Epithelial cell of prostate (primary cell): Measurements from ENCODE around the gene OXA1L.
"Not testable (repeated sequence)": the region's sequence is repeated elsewhere in the genome, so short reads cannot be mapped to it uniquely, and the experiment has no call there.

ENCODE experiments used
- DNase-seq: peaks from one replicate; pipeline ENCODE4 v3.0.0-alpha.2; 2011; ENCODE audit warnings: low read depth, low spot score
- H3K27ac ChIP-seq: fragments of 450-650 bp; 2 replicates; pipeline ENCODE4 v1.5.1; 2017; ENCODE audit warnings: mild to moderate bottlenecking

The OXA1L gene

DNA sequence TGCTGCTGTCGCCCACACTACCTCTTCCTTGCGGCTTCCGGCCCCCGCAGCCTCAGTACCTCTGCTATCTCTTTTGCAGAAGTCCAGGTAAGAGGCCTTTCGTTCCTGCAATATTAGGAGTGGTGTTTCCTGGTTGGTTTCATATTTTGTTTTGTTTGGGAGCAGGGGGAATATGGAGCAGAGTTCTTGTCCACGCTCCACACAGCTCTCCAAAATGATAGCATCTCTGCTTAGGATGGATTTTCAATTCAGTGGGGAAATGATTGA is 768 bp downstream of the OXA1L start:
- no peak overlapping the region for H3K27ac ChIP-seq
- no peak for DNase-seq

DNA sequence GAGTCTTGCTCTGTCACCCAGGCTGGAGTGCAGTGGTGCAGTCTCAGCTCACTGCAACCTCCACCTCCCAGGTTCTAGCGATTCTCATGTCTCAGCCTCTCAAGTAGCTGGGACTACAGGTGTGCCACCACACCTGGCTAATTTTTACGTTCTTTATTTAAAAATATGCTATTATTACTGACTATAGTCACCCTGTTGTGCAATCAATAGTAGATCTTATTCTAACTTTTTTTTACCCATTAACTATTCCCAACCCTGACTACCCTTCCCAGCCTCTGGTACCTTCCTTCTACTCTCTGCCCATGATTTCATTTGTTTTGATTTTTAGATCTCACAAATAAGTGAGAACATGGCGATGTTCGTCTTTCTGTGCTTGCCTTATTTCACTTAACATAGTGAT is 2.5 kb downstream of the OXA1L start:
- no peak for DNase-seq
- H3K27ac ChIP-seq = no peak overlapping the region

DNA sequence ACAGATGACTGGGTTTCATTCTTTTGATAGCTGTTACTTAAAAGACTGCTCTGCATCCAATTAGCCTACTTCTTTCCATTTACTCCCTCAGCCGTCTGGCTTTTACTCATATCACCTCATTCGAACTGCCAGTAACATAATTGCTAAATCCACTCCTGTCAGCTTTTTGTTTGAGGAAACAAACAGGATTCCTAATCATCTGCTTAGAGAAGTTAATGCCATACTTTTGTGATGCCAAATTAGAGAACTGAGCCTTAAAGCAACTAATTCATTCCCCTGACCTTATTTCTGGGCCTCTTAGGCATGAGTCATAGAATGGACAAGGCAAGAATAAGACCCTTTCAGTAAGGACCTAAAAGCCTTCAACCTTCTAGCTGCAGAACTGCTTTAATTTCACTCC is 2.9 kb downstream of the OXA1L start:
- no peak overlapping the region for H3K27ac ChIP-seq
- DNase-seq = no peak

DNA sequence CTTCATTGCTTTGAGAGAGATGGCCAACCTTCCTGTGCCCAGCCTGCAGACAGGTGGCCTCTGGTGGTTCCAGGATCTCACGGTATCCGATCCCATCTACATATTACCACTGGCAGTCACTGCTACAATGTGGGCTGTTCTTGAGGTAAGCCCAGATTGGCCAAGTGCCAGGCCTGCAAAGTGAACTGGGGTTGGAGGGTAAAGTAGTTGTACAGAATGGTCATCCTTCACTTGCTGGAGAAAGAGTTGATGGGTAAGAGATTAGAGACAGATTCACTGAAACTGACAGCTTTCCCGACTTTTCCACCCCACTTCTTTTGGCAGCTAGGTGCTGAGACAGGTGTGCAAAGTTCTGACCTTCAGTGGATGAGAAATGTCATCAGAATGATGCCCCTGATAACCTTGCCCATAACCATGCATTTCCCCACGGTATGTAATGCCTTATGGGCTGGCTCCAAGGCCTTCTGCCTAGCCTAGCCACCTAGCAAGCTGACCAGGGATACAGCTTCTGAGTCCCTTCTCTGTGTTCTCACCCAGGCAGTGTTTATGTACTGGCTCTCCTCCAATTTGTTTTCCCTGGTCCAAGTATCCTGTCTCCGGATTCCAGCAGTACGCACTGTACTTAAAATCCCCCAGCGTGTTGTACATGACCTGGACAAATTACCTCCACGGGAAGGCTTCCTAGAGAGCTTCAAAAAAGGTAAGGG is 4.1 kb downstream of the OXA1L start:
- DNase-seq = no peak
- no peak overlapping the region for H3K27ac ChIP-seq

DNA sequence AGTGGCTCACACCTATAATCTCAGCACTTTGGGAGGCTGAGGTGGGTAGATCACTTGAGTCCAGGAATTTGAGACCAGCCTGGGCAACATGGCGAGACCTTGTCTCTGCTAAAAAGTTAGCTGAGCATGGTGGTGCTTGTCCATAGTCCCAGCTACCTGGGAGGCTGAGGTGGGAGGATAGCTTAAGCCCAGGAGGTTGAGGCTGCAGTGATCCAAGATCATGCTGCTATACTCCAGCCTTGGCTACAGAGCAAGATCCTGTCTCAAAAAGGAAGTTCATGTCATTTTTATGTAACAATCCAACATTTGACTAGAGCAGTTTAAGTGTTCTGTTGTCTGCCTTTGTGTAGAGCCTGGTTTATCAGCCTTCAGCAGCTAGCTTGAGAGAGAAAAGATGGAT is 6.2 kb downstream of the OXA1L start:
- DNase-seq = no peak

DNA sequence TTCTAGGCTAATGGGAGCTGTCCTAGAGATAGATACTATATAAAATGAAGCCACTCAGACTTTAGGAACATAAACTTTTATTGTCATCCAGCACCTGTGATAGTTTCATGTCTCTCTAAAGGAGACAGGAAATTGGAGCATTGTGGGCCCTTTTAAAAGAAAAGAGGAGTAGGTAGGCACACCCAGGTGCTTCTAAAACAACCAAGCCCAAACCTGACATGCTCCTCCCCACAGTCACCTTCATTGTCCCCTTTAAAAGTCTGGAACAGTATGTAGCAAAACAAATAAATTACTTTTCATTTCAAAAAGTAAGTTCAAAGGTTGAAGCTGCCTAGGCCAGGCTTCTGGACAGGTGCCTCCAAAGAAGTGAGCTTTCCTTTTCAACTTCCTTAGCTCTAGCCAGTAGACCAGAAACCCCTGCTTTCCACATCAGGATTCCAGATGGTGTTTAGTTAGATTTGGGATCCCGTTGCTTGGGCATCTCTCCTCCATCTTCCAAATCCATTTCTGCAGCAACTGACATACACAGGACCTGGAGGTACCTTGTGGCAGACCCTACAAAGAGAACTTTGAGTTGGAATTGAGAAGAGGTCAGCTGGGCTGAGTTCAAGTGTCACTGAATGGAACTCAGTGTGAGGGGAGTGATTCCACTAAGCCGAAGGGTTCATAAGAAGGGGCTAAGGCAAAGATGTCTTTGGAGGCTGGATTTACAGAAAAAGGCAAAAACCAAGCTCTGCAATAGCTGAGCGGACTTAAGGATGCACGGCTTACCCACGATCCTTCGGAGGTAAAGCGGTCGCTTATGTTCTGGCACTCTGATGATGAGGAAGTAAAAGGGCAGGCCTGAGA is 6.9 kb downstream of the OXA1L start:
- DNase-seq = no peak
- H3K27ac ChIP-seq = no peak overlapping the region

More for the DNA sequence above, 6.2 kb downstream of the OXA1L start:
- no peak overlapping the region for H3K27ac ChIP-seq

DNA sequence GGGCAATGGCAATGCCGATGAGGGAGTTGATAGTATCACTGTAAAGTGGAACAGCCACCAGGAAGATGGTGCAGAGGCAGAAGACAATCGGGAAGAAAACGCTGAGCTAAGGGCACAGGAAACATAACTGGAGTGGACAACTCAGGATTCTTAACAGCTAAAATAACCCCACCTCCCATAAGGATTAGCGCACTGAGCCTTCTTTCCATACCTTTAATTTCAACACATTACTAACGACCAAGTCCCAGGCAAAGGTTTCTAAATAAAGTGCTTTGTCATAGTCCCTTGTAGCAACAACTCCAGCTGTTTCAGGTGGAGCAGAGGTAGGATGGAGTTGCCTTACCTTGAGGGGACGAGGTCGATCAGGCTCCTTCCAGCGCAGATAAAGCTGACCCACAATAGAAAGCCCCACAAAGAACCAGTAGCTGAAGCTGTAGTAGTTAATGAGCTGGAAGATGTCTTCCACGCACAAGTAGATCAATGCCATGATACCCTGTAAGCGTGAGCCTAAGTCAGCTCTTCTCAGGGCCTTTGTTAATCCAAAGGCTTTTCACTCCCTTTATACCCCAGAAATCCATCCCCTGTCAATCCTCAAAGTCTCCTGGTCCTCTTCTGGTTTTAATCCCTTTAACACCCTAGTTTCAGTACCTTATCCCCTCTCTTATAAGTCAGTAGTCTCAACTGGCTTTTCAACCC is 7.7 kb downstream of the OXA1L start:
- H3K27ac ChIP-seq = no peak overlapping the region
- DNase-seq = no peak

DNA sequence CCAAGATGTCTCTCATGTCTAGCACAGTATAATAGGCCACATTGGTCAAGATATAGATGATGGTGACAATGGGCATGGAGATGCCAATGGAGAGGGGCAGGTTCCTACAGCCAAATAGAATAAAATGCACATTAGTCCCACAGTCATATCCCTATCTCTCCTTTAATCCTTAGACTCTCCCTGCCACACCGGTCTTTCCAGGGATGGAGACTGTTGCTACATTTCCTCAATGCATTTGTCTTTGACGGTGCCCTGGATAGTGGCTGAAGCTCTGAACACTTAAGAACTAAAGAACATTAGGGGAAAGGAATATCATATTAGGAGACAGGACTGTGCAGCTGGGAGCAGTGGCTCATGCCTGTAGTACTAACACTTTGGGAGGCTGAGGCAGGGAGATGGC is 9.7 kb downstream of the OXA1L start:
- H3K27ac ChIP-seq = no peak overlapping the region
- DNase-seq = no peak

DNA sequence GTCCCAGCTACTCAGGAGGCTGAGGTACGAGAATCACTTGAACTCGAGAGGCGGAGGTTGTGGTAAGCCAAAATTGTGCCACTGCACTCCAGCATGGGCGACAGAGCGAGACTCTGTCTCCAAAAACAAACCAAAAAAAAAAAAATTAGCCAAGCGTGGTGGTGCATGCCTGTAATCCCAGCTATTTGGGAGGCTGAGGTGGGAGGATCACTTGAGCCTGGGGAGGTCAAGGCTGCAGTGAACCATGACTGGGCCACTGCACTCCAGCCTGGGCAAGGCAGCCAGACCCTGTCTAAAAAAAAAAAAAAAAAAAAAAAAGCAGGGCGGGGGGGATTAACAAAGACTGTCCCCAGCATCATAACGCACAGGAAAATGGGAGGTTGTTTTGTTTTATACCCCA is 10.4 kb downstream of the OXA1L start:
- not testable (repeated sequence) for H3K27ac ChIP-seq, DNase-seq

DNA sequence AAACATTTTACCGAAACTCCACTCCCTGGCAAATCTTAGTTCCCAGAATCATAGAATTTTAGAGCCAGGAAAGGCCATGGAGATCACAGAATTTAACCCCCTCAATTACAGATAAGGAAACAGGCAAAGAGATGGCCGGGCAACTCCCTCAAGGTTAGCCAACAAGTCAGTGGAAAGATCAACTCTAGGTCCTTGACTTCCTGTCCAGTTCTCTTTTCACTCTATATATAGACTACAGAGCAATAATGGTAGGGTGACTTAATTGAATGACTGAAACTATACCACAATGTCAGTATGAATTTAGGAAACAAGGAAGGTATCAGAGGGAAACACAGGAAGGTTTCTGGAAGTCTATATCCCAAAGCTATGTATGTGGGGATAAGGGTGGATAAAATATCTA is 11.6 kb downstream of the OXA1L start:
- no peak for DNase-seq

DNA sequence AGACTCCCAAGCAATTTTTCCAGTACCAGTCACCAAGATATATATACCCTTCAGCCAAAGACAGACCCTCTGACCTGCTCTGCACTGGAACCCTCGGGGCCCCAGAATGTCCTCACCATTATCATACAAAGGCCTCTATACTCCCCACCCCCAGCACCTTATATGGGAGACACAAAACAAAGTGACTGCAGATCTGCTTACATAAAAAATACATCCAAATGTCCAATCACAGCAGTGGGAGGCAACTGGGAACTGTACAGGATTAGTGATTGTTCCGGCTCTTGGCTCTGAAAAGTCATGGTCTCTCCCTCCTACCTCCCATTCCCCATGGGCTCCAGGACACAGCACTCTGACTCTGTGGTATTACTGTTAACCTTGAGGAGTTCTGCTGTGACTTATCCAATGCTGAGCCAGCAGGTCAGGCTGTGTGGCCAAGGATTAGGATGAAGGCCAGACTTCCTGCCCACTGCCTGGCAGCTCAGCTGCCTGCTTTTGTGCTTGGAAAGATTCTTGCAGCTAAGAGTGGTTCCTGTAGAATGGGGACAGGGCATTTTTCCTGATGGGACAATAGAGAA is 13.7 kb downstream of the OXA1L start:
- no peak for DNase-seq
- H3K27ac ChIP-seq = no peak overlapping the region

More for the DNA sequence above, 11.6 kb downstream of the OXA1L start:
- no peak overlapping the region for H3K27ac ChIP-seq

DNA sequence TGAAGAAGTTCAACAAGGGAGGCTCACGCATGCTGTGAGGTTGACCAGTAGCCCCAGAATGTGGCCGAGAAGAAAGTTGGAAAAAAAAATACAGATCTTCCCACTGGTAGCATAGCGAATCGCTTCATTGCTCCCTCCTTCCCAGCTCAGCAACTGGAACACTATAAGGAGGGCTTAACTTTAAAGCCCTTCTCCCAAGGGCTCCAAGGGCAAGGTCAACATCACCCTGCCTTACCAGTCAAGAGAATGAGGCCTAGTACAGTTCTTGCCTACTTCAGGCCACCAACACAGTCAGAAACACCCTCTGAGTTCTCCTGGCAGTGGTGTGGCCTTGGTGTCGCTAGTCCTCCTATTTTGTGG is 14.4 kb downstream of the OXA1L start:
- H3K27ac ChIP-seq = no peak overlapping the region
- DNase-seq = no peak

DNA sequence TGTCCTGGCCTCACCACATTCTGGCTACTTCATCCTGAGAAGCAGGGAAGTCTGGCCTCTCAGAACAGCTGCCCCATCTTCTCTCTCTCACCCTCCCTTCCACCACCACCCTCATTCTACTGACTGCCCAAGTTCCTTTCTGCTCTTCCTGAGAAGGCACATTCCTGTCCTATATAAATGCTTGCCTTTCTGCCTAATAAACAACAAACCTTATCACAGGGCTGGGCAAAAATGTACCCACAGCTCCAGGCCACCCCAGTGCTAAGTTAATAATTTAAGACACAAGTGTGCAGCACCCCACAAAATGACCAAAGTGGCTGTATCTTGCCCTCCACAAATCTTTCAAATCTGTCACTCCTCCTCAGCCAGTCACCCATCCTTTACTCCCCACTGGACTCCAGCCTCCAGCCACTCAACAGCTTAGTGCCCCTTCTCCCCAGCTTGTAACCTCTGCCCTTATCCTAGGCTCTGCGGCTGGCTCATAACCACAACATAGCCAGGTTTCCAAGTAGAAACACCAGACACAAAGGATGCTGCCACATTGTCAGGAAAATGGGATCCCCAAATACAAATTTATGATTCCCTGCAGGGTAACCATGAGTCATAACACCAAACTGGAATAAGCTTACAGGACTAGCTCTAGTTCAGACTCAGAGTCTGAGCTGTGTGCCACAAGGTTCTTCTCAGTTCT is 15.0 kb downstream of the OXA1L start:
- DNase-seq = no peak

DNA sequence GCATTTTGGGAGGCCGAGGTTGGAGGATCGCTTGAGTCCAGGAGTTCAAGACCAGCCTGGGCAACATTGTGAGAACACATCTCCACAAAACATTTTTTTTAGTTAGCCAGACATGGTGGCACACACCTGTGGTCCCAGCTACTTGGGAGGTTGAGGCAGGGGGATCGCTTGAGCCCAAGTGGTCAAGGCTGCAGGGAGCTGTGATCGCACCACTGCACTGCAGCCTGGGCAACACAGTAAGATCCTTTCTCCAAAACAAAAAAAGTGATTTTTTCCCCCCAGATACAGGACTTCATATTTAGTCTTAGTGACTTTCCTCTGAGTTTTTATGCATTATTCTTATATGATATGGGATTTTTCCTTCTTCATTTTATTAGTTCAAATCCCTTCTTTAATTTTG is 20.2 kb downstream of the OXA1L start:
- no peak overlapping the region for H3K27ac ChIP-seq
- DNase-seq = no peak

More for the DNA sequence above, 15.0 kb downstream of the OXA1L start:
- no peak overlapping the region for H3K27ac ChIP-seq

DNA sequence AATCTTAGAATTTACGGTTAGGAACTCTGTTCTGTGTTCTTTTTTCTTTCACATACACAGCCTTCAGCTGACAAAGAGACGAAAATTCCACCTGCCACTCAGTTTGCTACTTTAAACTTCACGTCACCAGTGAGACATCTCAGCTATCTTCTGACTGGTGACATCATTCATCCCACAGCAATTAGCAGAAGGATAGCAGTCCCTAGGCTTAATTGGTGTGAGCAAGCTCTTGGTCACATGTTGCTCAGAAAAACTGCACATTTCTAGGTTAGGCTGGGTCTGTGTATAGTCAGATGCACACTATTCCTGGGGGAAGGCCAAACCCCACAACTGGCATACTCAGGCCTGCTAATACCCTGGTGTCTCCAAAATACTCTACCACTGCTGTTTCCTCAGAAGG is 24.8 kb downstream of the OXA1L start:
- no peak overlapping the region for H3K27ac ChIP-seq
- peak; percentile 45 for DNase-seq

DNA sequence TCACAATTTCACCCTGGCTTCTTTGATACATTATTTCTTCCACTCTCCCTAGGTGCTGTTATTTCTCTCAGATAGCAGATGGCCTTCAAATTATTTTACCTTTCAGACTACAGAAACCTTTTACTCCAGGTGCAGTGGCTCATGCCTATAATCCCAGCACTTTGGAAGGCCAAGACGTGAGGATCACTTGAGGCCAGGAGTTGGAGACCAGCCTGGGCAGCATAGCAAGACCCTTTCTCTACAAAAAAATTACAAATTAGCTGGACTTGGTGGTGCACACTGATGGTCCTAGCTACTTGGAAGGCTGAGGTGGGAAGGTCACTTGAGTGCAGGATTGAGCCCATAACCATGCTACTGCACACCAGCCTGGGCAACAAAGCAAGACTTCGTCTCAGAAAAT is 25.7 kb downstream of the OXA1L start:
- no peak overlapping the region for H3K27ac ChIP-seq
- no peak for DNase-seq

DNA sequence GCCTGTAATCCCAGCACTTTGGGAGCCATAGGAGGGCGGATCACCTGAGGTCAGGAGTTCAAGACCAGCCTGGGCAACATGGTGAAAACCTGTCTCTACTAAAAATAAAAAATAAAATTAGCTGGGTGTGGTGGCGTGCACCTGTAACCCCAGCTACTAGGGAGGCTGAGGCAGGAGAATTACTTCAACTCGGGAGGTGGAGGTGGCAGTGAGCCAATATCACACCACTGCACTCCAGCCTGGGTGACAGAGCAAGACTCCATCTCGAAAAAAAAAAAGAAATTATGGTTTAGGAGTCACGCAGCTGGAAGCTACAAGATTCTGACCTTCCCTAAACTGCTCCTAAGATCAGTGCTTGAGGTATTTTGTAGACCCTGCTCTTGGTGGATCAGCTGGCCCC is 27.1 kb downstream of the OXA1L start:
- not testable (repeated sequence) for DNase-seq, H3K27ac ChIP-seq

DNA sequence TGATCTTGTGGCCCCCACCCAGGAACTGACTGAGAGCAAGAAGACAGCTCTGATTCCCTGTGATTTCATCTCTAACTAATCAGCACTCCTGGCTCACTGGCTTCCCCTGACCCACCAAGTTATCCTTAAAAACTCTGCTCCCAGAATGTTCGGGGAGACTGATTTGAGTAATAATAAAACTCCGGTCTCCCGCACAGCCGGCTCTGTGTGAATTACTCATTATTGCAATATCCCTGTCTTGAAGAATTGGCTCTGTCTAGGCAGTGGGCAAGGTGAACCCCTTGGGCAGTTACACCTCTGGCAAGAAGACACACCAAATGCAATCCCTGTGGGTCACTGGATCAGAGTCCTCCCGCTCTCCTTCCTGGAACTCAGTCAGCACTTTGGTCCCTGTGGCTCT is 27.5 kb downstream of the OXA1L start:
- H3K27ac ChIP-seq = no peak overlapping the region
- DNase-seq = no peak

DNA sequence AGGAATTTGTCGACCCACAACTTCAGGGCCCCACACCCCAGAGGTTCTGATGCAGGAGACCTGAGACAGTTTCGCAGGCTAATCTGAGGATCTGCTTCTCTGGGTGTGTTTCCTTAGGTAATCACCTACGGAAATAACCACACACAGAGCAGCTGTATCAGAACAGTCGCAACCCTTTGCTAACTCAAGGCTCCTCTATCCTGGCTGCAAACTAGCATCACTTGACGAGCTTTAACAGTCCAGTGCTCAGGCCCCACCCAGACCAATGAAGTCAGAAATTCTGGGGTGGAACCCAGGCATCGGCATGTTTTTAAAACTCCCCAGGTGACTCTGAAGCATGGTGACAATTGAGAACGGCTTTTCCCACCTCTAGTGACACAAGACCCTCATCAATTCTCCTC is 28.1 kb downstream of the OXA1L start:
- H3K27ac ChIP-seq = no peak overlapping the region
- DNase-seq = no peak

DNA sequence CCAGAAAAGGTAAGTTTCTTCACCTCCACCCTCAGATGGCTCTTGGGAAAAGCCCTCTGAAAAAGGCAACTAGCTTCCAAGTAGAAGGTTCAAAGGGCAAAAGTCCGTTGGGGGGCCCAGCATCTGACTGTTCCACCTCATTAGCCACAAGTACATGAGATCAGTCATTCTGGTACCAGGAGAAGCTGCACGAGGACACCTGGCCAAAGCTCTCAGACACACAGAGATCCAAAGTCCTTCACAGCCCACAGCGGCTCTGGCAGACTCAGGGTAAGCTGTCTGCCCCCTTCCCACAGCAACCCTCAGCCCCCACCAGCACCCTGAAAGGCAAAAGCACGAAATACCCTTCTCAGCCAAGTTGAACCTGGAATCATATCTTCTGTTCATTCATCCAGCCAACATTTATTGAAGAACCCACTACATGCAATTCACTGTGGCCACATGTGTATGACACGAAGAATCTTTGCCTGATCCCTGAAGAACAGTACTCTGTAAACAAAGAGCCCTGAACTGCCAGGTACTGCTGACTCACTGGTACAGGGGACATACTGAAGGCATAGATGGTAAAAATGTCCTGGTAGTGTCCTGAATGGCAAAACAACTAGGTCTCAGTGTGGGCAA is 29.7 kb downstream of the OXA1L start:
- no peak overlapping the region for H3K27ac ChIP-seq

More for the DNA sequence above, 29.7 kb downstream of the OXA1L start:
- DNase-seq = no peak
